NCI-H2107 treated with DMSO at 0.1 percent for 48 hours (cell line): ENCODE data around the gene TAF3.
"Not testable (repeated sequence)": the region's sequence is repeated elsewhere in the genome, so short reads cannot be mapped to it uniquely, and the experiment has no call there.

Source experiments
- DNase-seq: peaks from one replicate; lab custom pipeline; 2025; ENCODE audit not compliant: unreplicated experiment; lab: John Stamatoyannopoulos, UW

Gene TAF3

GRCh38 chr10:7810443-7810842, 7.9 kb upstream of the TAF3 start:
- DNase-seq: no peak

- no peak for DNase-seq
These were observed 7.3 kb upstream of the TAF3 start for GRCh38 chr10:7811000-7811399.

- DNase-seq: not testable (repeated sequence)
These were observed 6.6 kb upstream of the TAF3 start for GRCh38 chr10:7811743-7812142.

- no peak for DNase-seq
These were observed 4.8 kb upstream of the TAF3 start for GRCh38 chr10:7813481-7813880.

- DNase-seq: no peak
These were observed 729 bp upstream of the TAF3 start for GRCh38 chr10:7817576-7817975.

GRCh38 chr10:7817984-7818294, 366 bp upstream of the TAF3 start:
- DNase-seq: no peak

- no peak for DNase-seq
These were observed 786 bp downstream of the TAF3 start for GRCh38 chr10:7819121-7819460.

- DNase-seq: no peak
These were observed 5.9 kb downstream of the TAF3 start for GRCh38 chr10:7824251-7824650.

- DNase-seq: no peak
These were observed 8.7 kb downstream of the TAF3 start for GRCh38 chr10:7826971-7827370.

- DNase-seq: no peak
These were observed 11.1 kb downstream of the TAF3 start for GRCh38 chr10:7829289-7829834.

- DNase-seq: no peak
These were observed 13.8 kb downstream of the TAF3 start for GRCh38 chr10:7832060-7832459.

- DNase-seq: no peak
These were observed 14.9 kb downstream of the TAF3 start for GRCh38 chr10:7833210-7833609.

- no peak for DNase-seq
These were observed 16.0 kb downstream of the TAF3 start for GRCh38 chr10:7834262-7834661.

GRCh38 chr10:7836571-7836970, 18.3 kb downstream of the TAF3 start:
- DNase-seq: no peak

- DNase-seq: no peak
These were observed 28.3 kb downstream of the TAF3 start for GRCh38 chr10:7846591-7846990.

GRCh38 chr10:7853226-7853842, 35.0 kb downstream of the TAF3 start:
- no peak for DNase-seq

GRCh38 chr10:7853890-7854289, 35.6 kb downstream of the TAF3 start:
- no peak for DNase-seq

GRCh38 chr10:7855205-7855604, 36.9 kb downstream of the TAF3 start:
- DNase-seq: no peak

- DNase-seq: no peak
These were observed 38.4 kb downstream of the TAF3 start for GRCh38 chr10:7856678-7857077.

GRCh38 chr10:7857262-7857661, 39.0 kb downstream of the TAF3 start:
- no peak for DNase-seq

- DNase-seq: no peak
These were observed 43.3 kb downstream of the TAF3 start for GRCh38 chr10:7861509-7862120.

- DNase-seq: no peak
These were observed 43.8 kb downstream of the TAF3 start for GRCh38 chr10:7862121-7862514.

GRCh38 chr10:7866176-7866575, 47.9 kb downstream of the TAF3 start:
- no peak for DNase-seq
